GM18502 (cell line): ENCODE data around the gene GCLM.
A peak's percentile ranks its signal among the peaks of the same experiment; 100 is the strongest.
"Not testable (repeated sequence)": the region's sequence is repeated elsewhere in the genome, so short reads cannot be mapped to it uniquely, and the experiment has no call there.

Source experiments
- ATAC-seq: cut with Tn5 transposase; IDR thresholded peaks from one replicate; pipeline ENCODE4 v1.9.1; 2021; ENCODE audit warnings: mild to moderate bottlenecking; ENCODE audit not compliant: unreplicated experiment, poor library complexity

GCLM gene

GRCh38 chr1:93909146-93910050 lies at the start of gene GCLM:
GCLM (minus strand) TSS chr1:93909430; CDS start chr1:93909163, 267 bp downstream.
- peak; percentile 95 for ATAC-seq

GRCh38 chr1:93958726-93959100 lies 49.5 kb upstream of the GCLM start:
- ATAC-seq, result no peak

GRCh38 chr1:93958032-93958725 lies 48.9 kb upstream of the GCLM start:
- no peak for ATAC-seq

GRCh38 chr1:93955765-93956164 lies 46.5 kb upstream of the GCLM start:
- ATAC-seq, result no peak

- ATAC-seq, result not testable (repeated sequence)
These were observed 37.9 kb upstream of the GCLM start for GRCh38 chr1:93947002-93947686.

- no peak for ATAC-seq
These were observed 29.4 kb upstream of the GCLM start for GRCh38 chr1:93938461-93939145.

DNA sequence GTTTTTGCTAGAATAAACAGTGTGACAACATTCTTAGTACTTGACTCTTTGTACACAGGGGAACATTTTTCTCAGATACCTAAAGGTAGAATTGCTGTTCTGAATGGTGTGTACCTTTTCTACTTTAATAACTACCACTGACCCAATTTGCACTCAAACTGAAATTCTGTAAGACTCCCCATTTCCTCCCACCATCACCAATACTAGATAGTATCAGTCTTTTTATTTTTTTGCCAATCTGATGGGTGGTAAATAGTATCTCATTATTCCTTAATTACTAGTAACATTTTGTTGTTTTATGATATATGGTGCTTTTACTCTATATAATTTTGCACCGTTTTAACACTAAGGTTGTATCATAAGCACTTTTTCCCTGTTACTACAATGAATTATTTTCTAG lies 28.8 kb upstream of the GCLM start:
- no peak for ATAC-seq

DNA sequence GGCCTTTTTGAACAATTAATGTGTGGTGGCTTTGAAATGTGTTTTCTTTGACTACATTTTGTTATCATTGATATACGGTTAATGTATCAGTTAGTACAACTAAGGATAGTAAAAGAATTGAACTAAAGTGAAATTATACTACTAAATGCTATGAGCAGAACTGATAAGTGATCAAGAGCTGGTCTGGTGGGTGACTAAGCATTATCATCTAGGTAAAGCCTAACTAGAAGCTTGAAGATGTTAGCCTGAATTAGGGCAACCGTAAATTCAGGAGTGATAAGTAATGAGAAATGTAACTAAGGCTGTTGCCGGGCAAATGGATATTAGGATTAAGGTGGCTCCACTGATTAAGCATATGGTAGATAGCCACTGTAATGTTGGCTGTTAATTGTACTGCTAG lies 16.0 kb upstream of the GCLM start:
- no peak for ATAC-seq

DNA sequence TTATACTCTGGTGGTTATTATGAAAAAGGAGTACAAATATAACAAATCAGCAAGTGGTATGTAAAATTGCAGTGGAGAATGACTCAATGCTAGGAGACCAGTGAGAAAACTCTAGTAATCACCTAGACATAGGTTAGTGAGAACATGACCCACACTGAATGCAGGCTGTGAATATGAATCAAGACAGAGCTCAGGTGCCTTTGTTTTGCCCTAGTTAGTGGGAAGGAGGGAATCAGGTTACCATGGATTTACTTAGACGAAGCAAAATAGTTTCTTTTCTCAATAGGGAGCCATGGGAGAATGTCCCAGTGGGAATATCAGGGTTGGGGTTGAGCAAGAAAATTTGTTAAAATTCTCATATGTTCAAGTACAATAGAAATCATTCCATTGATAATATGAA lies 10.6 kb upstream of the GCLM start:
- no peak for ATAC-seq

- no peak for ATAC-seq
These were observed 8.1 kb upstream of the GCLM start for GRCh38 chr1:93917302-93917701.

GRCh38 chr1:93910880-93911279 lies 1.6 kb upstream of the GCLM start:
- ATAC-seq, result not testable (repeated sequence)

- ATAC-seq, result no peak
These were observed 1.1 kb upstream of the GCLM start for GRCh38 chr1:93910305-93910704.

DNA sequence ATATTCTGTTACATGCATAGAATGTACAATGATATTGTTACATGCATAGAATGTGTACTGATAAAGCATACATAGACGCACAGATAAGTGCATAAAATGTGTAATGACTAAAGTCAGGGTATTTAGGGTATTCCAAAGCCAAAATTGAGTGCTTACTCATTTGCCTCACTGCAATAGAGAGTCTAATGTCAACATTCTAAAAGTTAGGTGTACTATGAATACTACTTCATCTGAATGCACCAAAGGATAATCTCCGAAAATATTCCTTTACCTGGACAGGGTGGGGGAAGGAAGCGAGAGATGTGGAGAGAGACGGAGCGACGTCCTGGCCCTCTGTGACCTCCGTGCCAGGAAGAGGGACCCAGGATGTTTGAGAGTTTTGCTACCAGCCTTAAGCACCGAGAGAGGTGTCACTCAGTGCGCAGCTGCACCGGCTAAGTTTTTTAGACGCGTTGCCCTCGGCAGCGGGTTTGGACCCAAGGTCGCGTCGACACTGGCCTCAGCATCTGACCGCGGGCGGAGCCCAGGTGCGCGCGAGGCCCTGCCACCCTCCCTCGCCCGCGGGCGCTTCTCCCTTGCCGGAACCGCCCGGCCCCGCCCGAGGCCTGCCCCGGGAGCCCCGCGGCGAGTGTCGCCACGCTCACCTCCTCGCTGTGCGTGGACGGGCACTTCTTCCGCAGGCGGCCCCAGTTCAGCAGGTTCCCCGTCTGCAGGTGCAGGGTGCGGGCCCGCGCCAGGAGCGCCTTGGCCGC lies 660 bp downstream of the GCLM start:
- ATAC-seq, result peak; percentile 42

DNA sequence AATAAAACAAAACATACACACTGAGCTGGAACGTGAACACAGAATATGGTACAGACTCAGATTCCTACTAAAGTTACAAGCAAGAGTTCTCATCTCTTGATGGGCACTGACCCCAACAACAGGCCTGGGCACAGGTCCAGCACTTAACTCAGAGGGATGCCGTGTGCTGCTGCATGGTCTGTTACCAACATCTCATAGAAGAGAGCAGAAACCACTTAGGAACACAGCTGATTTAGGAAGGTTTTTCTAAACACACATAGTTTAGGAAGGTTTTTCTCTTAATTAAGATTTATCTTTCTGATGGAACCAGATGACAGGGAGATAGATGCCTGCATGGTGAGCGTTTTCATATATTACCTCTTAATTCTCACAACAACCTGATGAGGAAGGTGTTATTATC lies 1.5 kb downstream of the GCLM start:
- no peak for ATAC-seq

GRCh38 chr1:93906480-93906879 lies 2.8 kb downstream of the GCLM start:
- no peak for ATAC-seq

DNA sequence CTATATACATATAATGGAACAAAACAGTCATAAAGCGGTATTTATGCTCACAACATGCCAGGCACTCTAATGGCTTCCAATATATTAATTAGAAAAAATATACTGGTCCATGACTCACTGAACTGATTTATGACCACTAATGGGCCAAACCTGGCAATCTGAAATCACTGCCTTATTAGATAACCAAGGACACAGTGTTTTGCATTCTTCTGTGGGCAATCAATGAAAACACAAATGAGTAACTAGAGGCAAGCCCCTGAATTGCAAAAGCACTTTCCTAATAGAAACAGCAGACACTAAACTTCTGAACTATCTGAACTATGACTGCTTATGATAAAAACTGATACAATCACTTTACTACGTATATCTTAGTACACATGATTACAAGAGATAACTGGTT lies 3.5 kb downstream of the GCLM start:
- ATAC-seq, result no peak

DNA sequence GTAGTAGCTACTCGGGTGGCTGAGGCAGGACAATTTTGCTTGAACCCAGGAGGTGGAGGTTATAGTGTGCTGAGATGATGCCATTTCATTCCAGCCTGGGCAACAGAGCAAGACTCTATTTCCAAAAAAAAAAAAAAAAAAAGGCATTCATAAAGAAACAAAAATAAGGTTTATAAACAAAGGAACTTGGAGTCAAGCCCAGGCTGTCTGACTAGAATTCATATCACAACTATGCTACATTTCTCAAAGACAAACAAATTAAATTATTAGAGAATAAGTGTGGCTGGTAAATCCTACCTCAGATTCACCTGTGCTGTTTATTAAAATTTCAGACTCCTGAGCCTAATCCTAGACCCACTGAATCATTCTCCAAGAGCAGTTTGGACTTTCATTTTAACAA lies 4.2 kb downstream of the GCLM start:
- no peak for ATAC-seq

GRCh38 chr1:93904228-93904627 lies 5.0 kb downstream of the GCLM start:
- no peak for ATAC-seq

GRCh38 chr1:93900723-93901504 lies 8.3 kb downstream of the GCLM start:
- no peak for ATAC-seq
